IPS DF 19.7 (cell line): ENCODE data around the gene EVA1A.

Experiments used
- DNase-seq: peaks from one replicate; pipeline ENCODE4 v3.0.0-alpha.2; 2013; ENCODE audit warnings: low read depth, low spot score

The EVA1A gene

DNA sequence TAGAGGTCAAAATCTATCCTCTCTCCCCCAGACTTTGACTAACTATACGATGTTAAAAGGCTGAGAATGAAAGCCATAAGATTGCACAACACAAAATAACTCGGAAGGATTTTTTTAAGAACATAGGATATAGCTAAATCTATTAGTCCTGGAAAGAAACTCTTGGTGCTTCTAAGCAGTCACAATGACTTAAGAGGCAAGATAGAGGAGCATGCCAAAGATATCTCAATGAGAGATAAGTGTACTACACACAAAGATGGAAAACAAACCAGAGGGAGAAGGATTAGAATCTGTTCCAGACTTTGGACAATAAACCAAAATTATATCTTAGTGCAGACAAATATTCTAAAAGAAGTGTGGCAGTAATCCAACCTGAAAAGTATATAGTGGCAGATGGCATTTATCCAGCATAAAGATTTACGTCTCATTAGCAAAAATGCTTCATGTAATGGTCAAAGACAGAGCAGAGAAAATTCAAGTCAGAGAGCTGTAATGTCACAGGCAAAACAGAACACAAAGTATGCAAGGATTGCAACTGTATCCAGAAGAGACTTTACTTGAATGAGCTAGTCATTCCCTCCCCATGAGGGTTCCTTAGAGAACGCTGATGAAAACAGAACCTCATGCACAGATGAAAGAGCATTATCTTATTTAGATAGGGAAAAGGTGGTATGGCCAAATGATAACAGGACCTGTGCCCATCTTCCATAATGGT lies 28.8 kb upstream of the EVA1A start:
- no peak for DNase-seq

DNA sequence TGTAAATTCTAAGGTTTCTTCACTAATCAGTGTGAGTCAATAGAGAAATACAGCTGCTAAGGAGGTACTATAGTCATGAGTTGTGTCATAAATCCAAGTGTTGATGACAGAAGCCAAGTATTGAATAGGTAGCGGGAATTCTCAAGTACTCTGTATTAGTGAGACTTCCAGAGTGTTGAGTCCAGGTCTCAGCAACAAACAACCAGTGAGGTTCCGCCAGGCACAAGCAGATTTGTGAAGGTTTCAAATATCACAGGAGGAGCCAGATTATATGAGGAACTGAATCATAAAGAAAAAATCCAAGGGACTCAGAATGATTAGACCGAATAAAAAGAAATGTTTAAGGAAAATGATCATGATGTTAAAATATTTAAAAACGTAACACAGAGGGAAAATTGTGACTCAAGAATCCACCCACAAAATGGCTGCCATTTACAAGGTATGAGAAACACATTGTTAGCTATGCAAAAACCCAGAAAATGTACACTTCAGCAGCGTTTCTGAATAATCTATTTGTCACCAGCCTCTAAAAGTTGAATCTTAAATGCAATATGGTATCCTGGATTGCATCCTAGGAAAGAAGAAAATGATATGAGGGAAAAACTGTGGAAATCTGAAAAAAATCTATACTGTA lies 27.3 kb upstream of the EVA1A start:
- no peak for DNase-seq

DNA sequence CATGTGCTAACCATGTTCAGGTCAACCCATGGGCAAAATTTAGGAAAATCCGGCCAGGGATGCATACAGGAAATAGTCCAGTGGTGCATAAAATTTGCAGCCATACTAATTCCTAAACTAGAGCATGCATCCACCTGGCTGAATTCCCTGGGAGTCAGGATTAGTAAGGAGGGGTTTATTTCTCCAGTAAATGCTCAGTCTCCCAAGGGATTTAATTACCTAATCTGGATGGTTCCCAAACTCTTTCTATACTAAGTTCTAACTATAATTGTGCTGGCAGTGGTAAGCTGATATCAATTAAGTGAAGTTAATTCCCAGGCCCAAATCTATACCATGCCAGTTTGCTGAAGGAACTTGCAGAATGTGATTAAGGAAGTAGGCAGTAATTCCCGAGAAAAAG lies 26.2 kb upstream of the EVA1A start:
- DNase-seq: no peak

DNA sequence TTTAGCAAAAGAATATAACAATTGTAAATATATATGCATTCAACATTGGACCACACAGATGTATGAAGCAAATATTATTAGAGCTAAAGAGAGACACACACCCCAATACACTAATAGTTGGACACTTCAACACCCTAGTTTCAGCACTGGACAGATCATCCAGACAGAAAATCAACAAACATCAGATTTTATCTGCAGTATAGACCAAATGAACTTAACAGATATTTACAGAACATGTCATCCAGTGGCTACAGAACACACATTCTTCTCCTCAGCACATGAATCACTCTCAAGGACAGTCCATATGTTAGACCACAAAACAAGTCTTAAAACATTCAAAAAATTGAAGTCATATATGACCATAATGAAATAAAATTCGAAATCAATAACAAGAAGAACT lies 22.1 kb upstream of the EVA1A start:
- DNase-seq: no peak

DNA sequence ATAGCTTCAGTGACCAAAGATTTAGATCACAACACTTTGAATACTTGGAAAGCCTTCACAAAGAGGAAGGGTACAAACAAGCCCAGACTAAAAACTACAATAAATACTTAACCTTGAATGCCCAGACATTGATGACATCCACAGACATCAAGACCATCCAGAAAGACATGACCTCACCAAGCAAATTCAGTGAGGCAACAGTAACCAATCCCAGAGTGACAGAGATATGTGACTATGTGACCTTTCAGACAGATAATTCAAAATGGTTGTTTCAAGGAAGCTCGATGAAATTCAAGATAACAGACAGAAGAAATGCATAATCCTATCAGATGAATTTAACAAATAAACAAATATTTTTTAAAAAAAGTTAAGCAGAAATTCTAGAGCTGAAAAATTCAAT lies 19.9 kb upstream of the EVA1A start:
- DNase-seq: no peak

DNA sequence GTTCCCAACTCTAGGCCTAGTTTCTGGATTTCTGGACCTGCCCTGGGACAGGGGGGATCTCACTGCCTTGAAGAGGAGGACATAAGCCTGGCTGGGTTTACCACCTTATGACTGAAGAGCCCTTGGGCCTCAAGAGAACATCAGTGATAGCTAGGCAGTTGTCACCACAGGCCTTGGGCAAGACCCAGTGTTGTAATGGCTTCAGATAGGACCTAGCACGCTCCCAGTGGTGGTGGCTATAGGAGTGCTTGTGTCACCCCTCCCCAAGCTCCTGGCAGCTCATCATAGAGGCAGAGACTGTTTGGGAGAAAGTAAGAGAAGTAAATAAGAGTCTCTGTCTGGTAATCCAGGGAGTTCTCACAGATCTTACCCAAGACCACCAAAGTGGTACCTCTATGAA lies 19.4 kb upstream of the EVA1A start:
- DNase-seq: no peak

DNA sequence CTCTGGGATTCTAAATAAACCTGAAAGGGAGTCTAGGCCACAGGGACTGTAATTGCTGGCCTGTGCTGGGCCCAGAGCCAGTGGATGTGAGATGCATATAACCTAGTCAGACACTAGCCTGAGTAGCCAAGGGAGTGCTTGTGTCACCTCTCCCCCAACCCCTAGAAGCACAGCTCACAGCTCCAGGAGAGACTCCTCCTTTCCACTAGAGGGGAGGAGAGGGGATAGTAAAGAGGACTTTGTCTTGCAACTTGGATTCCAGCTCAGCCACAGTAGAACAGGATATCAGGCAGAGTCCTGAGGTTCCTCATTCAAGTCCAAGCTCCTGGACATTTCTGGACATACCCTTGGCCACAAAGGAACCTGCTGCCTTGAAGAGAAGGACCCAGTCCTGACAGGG lies 18.4 kb upstream of the EVA1A start:
- no peak for DNase-seq

DNA sequence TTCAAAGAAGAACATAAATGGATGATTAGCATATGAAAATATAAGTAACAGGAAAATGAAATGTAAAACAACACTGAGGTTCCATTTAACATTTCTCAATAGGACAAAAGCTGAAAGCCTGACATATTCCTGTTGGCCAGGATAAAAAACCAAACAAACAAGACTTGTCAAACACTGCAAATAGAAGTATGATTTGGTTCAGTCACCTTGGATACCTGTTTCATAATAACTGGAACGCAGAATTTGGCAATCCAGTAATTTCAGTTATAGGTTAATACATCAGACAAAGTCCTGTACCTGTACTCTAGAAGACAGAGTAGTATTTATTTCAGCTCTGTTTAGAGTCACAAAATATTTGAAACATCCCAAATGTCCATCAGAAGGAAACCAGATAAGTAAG lies 16.5 kb upstream of the EVA1A start:
- DNase-seq: no peak

DNA sequence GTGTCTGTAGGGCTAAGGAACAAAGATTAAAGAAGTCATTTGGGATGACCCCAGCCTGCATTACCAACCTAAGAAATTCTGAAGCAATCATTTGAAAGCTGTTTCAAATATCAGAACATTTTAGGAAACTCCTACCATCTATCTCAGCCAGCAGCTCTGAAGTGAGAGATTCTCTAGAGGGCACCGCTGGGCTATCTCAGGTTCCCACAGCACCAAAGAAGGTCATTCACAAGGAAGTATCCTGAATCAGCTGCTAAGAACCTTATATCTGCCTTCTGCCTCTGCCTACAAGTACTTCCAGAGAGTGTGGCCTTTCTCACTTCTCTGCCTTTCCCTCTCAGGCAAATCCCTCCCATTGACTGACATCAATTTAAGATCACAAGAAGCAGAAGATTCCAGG lies 13.4 kb upstream of the EVA1A start:
- DNase-seq: no peak

DNA sequence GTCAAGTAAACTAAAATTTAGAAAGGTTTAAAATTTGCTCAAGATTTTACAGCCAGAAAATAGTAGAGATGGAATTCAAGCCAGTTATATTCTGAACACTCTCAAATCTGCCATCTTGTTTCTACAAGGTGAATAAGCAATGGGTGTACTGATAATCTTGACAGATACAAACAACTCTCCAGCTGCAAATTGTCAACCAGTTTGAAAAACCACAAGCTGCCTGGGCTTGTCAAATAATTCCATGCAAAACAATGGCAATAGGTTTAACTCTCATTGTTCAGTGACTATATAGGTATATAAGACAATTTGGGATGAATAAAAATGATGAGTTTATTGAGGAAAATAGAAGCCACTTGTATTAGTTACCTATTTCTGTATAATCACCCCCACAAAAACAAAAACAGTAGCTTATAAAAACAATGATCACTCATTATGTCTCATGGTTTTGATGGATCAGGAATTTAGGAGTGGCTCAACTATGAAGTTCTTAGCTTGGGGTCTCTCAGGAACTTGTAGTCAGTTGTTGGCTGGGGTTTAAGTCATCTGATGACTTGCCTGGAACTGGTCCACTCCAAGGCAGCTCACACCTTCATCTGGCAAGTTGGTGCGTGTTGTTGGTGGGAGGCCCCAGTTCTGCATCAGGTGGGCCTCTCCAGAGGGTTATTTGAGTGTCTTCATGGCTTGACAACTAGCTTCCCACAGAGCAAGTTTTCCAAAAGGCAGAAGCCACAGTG lies 12.6 kb upstream of the EVA1A start:
- DNase-seq: no peak

DNA sequence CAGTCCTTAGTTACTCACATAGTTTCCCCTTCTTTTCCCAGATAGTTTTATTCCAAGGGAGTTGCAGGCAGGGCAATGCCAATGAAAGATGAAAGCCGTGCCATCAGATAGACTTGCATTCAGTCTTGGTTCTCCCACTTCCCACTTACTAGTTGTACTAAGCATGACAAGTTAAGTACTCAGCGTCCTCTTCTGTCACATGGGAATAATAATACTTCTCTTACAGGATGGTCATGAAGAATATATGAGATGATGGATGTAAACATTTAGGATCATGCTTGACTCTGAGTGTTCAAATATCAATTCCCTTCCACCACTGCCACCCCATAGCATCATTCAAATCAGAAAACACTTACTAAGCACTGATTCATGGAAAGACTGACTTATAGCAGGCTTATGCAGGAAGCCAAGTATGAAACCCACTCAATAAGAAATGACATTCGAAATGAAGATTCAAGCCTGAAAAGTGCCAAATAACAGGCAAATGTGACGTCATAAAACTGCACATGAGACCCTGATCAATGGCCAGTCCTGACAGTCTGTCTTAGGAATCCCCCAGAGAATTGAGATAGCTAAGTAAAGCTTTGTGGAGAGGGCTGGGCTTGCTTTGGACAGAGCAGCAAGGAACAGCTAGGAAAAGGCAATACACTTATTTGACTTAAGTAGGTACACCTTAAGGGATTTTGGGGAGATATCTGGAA lies 11.1 kb upstream of the EVA1A start:
- DNase-seq: no peak

DNA sequence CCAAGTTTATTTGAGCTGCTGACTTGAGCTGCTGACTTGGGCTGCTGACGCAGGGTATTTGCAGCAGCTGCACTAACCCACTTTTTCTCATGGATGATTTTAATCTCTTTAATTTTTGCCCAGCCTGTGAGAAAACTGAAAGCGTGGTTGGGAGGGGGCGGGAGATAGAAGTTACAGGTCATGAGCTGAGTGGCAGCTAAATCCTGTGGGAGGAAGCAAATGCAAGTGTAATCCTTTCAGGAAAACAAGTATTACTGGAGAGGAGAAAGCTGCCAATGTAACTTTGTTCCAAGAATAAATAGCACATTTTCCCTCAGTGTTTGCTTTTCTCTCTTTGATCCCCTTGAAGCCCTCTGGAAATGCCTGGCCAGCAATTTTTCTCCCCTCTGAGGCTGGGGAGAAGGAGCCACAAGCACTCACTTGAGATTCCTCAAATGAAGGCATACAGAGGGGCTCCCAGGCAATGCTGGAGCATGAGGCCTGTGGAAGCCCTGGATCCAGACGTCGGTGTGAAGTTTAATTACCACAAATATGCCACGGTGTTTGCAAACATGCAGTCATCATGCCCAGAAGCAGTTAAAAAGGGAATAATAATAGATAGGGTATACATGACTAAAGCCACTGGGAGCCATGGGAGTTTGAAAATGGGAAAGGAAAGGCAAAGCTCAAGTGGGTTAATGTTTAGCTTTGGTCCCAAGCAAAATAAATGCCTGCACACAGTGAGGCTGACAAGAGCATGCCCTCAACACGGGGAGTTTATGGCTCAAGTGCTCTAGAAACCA lies 10.4 kb upstream of the EVA1A start:
- DNase-seq: no peak

DNA sequence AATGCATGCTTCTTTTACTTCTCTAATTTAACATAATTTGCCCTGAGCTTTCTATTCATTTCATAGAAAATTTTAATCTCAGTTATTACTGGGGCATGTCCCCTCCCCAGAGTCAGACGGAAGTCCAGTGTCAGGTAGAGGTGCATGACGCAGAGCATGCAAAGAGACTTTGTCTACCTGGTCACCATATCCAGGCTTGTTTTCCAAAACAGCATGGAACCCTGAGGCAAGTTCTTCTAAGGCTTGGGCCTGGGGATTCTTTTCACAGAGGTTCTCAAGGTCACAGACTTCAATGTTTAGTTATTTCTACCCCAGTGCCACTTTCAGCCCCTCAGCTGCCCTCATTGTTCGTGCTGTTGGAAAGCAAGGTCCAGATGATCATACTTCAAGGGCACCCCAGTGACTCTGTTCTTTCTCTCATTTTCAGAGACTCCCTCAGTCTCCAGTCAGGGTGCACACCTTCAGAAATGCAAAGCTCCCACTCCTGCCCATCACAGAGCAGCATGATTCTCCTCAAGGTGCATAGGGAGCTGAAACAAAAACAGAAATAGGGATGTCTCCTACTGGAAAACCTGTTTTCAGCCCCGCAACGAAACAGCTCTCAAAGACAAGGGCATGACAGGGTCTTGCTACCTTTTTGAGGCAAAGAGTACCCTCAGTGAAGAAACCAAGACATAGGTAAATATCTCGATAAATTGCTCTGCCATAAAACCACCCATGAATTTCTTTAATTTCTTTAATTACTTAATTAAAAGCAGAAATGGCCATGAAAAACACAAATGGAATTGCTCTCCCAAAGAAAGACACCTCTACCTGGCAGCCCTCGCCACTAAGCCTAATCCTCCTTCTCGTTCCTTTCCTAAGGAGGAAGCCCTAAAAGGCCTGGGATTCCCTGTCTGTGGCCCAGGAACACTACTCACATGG lies 9.5 kb upstream of the EVA1A start:
- DNase-seq: no peak

DNA sequence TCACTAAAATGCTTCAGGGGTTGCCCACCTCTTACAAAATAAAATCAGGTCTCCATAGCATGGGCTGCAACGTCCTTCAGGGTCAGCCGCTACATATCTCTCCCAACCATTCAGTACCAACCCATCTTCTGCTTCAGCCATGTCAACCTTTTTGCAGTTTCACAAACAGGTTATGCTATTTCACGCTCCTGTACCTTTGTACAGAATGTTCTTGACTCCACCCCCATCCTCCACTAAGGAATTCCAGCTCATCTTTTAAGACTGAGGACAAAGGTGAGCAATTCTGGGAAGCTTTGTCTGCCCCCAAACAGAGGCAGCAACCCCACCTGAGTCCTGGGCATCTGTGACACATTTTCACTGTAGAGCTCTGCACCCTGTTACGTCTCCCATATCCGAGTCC lies 8.8 kb upstream of the EVA1A start:
- DNase-seq: no peak

DNA sequence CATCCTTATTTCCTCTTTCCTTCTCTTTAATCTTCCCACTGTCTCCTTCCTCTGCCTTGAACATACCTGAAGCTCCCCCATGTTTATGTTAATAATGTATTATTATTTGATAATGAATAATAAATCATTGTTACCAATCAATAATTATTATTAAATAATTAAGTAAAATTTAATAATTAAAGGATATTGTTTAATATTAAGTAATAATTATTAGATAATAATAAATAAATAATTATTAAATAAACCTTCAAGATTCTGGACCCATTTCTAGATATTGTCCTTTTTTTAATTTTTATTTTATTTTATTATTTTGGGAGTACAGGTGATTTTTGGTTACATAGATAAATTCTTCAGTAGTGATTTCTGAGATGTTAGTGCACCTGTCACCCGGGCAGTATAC lies 7.4 kb upstream of the EVA1A start:
- DNase-seq: no peak

DNA sequence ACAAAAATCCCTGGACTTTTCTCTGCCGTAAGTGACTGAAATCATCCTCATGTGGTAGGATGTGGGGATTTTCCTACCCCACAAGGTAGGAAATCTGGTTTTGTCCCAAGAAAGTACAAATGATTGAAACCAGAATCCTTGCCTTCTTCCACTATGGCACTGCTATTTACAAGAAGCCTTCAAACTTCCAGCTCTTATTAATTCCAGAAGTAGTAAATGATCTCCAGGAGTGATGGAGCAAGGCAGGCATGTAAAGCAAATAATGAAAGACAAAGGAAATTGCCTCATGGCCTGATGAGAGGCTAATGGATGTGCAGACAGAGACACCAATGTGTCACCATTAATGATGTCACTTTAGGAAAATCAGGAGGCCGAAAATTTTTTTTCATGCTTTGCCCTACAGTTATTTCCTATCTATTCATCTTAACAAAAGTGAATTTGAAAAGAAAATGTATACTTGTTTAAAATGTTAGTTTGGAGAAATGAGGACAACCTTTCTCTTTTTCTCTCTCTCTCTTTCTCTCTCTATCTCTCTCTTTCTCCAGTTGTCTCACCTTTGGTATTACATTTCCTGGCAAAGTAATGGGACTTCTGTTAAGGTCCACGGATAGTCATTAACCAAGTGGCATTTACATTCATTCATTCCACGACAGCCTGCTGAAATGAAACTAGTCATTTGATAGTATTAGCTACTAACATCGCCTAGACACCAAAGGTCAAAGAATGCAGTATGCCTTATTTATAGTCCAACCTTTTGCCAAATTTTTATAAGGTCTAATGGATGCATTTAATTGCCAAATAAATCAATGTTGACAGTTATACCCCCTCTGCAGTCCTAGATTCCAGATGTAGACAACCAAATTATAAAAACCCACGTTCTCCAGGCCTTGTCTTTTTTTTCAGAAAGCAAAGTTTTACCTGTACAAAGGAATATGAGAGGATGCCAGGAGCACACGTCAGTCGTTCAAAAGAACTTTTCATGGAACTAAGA lies 5.0 kb upstream of the EVA1A start:
- no peak for DNase-seq

DNA sequence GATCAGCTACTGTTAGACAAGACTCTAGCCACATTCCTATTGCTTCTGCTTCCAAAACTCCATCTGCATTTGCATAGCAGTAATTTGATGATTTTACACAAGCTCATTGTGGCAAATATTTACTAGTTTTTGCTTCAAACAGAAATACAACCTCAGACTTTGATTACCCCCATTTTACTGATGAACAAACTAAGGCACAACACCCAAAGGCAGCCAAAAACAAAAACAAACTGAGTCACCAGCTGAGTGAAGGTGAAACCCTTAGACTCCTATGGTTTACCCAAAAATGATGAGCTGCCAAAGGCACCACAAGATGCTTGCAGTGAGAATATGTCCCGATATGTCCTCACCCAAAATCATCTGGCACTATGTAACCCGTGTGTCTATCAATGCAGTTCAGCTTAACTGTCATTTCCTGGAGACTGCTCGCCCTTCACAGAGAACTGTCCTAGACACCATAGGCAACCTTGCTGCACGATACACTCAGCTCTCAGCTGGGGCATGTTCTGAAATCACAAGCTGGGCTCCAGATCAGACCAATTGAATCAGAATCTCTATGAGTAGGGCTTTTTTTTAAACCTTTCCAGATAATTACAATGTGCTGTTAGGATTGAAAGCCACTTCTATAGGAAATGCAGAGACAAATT lies 4.1 kb upstream of the EVA1A start:
- no peak for DNase-seq

DNA sequence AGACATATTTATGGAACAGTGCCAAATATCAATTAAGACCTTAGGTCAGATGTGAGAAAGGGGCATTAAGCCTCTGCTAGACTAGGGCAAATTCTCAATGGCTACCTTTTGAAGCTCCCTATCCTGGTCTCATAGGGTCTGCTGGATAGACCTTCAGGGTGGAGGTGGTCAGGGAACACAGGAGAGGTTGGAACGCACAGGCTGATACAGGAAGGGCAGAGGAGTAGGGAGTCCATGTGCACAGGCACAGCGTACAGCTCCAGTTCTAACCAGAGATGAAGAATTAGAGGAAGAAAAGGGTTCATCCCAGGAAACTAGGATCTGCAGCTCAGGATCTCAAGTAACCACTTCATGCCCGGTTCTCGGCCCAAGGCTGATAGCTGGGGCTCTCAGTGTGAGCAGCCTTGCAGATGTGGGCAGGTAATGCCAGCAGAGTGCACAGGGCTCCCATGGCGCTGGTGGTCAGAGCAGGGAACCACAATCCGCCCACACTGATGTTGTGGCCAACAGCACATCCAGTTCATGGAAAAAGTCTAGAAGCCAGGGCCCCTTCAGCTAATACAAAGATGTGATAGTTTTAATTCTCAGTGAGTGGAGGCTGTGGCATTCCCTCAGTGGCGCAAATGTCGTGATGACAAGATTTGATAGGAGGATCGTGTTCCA lies 3.4 kb upstream of the EVA1A start:
- DNase-seq: no peak
